ENCODE data around the gene PEMT.

GRCh38 chr17:17525956-17526355, 65.6 kb downstream of the PEMT start:
- TF ChIP-seq YY1 (IDR thresholded peaks at IDR 0.05; ENCODE audit: insufficient read depth, insufficient read length) (no peak), ZNF274 (IDR thresholded peaks at IDR 0.05; ENCODE audit: low read depth, low read length) (no peak), SUZ12 (IDR thresholded peaks at IDR 0.05; ENCODE audit: extremely low read depth, insufficient read depth, insufficient read length) (no peak)
